Spleen (tissue), 7 donors: ENCODE results near the gene XPR1.

Source experiments
- CTCF ChIP-seq, 11 experiments: fragments of 200-600 bp in 7 of 11; fragments of 450-650 bp in 4 of 11; sonication (generic) in 4 of 11; IDR thresholded peaks in 8 of 11; conservative IDR thresholded peaks in 3 of 11; 1 replicate in 7 of 11; 2 replicates in 4 of 11; pipeline versions ENCODE4 v1.4.0 to v1.8.0; 2016 to 2021; ENCODE audit warnings: antibody characterized with exemption in 11 of 11, inconsistent platforms in 4 of 11, mild to moderate bottlenecking in 1 of 11
- POLR2A ChIP-seq, 3 donors: fragments of 450-650 bp; IDR thresholded peaks; one replicate each; pipeline ENCODE4 v1.5.1; 2017; ENCODE audit warnings: antibody characterized with exemption in 3 of 3, mild to moderate bottlenecking in 1 of 3
- donor health status: DM: no; HTN: no; CAD: no; lungs with moderate emphysema.
- donor health status: DM: no; HTN: no; CAD: no.
- donor health status: DM: no; HTN: no; CAD: no.

GRCh38 chr1:180769889-180770288, 138.1 kb downstream of the XPR1 start:
- TF ChIP-seq CTCF (IDR thresholded peaks at IDR 0.05 in 8 of 11, conservative IDR thresholded peaks at IDR 0.05 in 3 of 11) (no peak), POLR2A (IDR thresholded peaks at IDR 0.05) (no peak)
